Transverse colon (tissue), 4 donors: ENCODE data around the gene PIK3C2G. TPM values are rescaled to one million over a fixed set of nuclear protein-coding genes. Genes with fewer than 3 reads are reported as not detected.
A peak's percentile ranks its signal among the peaks of the same experiment; 100 is the strongest.

Experiments
- DNase-seq: peaks from one replicate; pipeline ENCODE4 v3.0.0-alpha.2; 2019
- H3K27ac ChIP-seq, 4 donors: fragments of 200-600 bp; sonication (generic); 2 replicates each; pipeline ENCODE4 v1.5.1; 2016 to 2018; ENCODE audit warnings: inconsistent platforms in 4 of 4
- H3K27me3 ChIP-seq: fragments of 200-600 bp; sonication (generic); 2 replicates; pipeline ENCODE4 v1.5.1; 2017; ENCODE audit warnings: inconsistent platforms
- H3K36me3 ChIP-seq, 4 donors: fragments of 200-600 bp; sonication (generic); 2 replicates each; pipeline ENCODE4 v1.5.1; 2017 to 2019; ENCODE audit warnings: inconsistent platforms in 4 of 4
- H3K4me1 ChIP-seq, 4 donors: fragments of 200-600 bp; sonication (generic); 2 replicates each; pipeline ENCODE4 v1.5.1; 2017 to 2020; ENCODE audit warnings: inconsistent platforms in 4 of 4
- H3K4me3 ChIP-seq, 4 donors: fragments of 200-600 bp; sonication (generic); 1 replicate in 1 of 4; 2 replicates in 3 of 4; pipeline versions ENCODE4 v1.5.1 to v1.6.1; 2017 to 2019; ENCODE audit warnings: inconsistent platforms in 4 of 4
- H3K9me3 ChIP-seq, 2 donors: fragments of 200-600 bp; sonication (generic); 2 replicates each; pipeline ENCODE4 v1.5.1; 2017 to 2019; ENCODE audit warnings: inconsistent platforms in 2 of 2
- CTCF ChIP-seq, 5 experiments: fragments of 200-600 bp in 3 of 5; fragments of 450-650 bp in 2 of 5; sonication (generic) in 3 of 5; IDR thresholded peaks; 1 replicate in 2 of 5; 2 replicates in 3 of 5; pipeline ENCODE4 v1.5.1; 2016 to 2017; ENCODE audit warnings: antibody characterized with exemption in 5 of 5, inconsistent platforms in 3 of 5, mild to moderate bottlenecking in 2 of 5, moderate library complexity in 1 of 5
- EP300 ChIP-seq: sonication (generic); formaldehyde crosslinking; IDR thresholded peaks from one replicate; pipeline ENCODE4 v1.6.1; 2017; ENCODE audit warnings: antibody characterized with exemption, low read depth
- POLR2A ChIP-seq: fragments of 450-650 bp; IDR thresholded peaks from one replicate; pipeline ENCODE4 v1.6.1; 2016; ENCODE audit warnings: antibody characterized with exemption, mild to moderate bottlenecking, moderate library complexity
- POLR2AphosphoS5 ChIP-seq, 3 donors: sonication (generic); formaldehyde crosslinking; IDR thresholded peaks; one replicate each; pipeline ENCODE4 v1.6.1; 2016; ENCODE audit warnings: antibody characterized with exemption in 3 of 3
- WGBS, 2 donors: methylation state at CpG; one replicate each; pipeline ENCODE4 v1.1.5; 2018; ENCODE audit warnings: low coverage in 1 of 2; 5-methylcytosine and 5-hydroxymethylcytosine counted together
- in situ Hi-C, 4 donors: fragments of 200-750 bp; cut with MboI; loops; one replicate each; pipeline versions ENCODE4 v1.15.0 to v1.15.1; 2017; ENCODE audit warnings: low sequenced_read_pairs in 3 of 4, low pct_ligation_motif_present in 1 of 4, low pct_unique_long_range_greater_than_20kb in 1 of 4
- intact Hi-C: fragments of 100-400 bp; cut with DNase I; formaldehyde crosslinking; loops from one replicate; pipeline ENCODE4 v1.15.1; 2023; ENCODE audit warnings: low total_unique reads
- total RNA-seq, 4 donors: library from RNA; depleted of rRNA; stranded (reverse); fragments of >200 nt; gene quantifications; one replicate each; pipeline ENCODE4 v1.1.0, GENCODE V29; 2016

The PIK3C2G gene
- total RNA-seq, 4 donors from 2014 or later, result 0.32 to 2.7 (median 1.1) TPM

- DNase-seq, result no peak
- TF ChIP-seq CTCF (IDR thresholded peaks at IDR 0.05) (no peak), EP300 (no peak), POLR2AphosphoS5 (IDR thresholded peaks at IDR 0.05) (no peak), POLR2A (no peak)
- intact Hi-C loops, result no loop called here
Observed at GRCh38 chr12:18306311-18306710, 45.0 kb downstream of the PIK3C2G start.

GRCh38 chr12:18313306-18313705, 52.0 kb downstream of the PIK3C2G start:
- in situ Hi-C loops, result no loop called here
- Histone ChIP-seq H3K27me3 (no peaks in the 10 kb centered on the region), H3K4me1 (no peaks in the 10 kb centered on the region), H3K36me3 (no peaks in the 10 kb centered on the region), H3K9me3 (no peaks in the 10 kb centered on the region), H3K27ac (no peak overlapping the region), H3K4me3 (no peak overlapping the region)
- no peak for DNase-seq
- intact Hi-C loops, result no loop called here
- TF ChIP-seq POLR2AphosphoS5 (IDR thresholded peaks at IDR 0.05), result no peak
- TF ChIP-seq POLR2A, result no peak
- TF ChIP-seq EP300, result no peak
- TF ChIP-seq CTCF (IDR thresholded peaks at IDR 0.05), result no peak
- 73 to 81% methylated on average over 2 of the region's 2 CpGs for WGBS, 2 donors

More at GRCh38 chr12:18306311-18306710, 45.0 kb downstream of the PIK3C2G start:
- Histone ChIP-seq H3K27me3 (no peaks in the 10 kb centered on the region), H3K9me3 (peaks cover under 1 to 5% of the 10 kb centered on the region in 2 donors), H3K4me3 (no peak overlapping the region), H3K4me1 (no peaks in the 10 kb centered on the region), H3K36me3 (no peaks in the 10 kb centered on the region), H3K27ac (no peak overlapping the region)
- 35 to 38% methylated on average over 1 of the region's 1 CpG for WGBS, 2 donors
- in situ Hi-C loops, result no loop called here

- in situ Hi-C loops, result no loop called here
- Histone ChIP-seq H3K4me3 (no peak overlapping the region), H3K4me1 (peaks cover 0 to 11% (median 0%) of the 10 kb centered on the region in 4 donors), H3K27me3 (no peaks in the 10 kb centered on the region), H3K36me3 (no peaks in the 10 kb centered on the region), H3K27ac (no peak overlapping the region), H3K9me3 (no peaks in the 10 kb centered on the region)
- WGBS, 2 donors, result 56 to 57% methylated on average over 3 to 6 of the region's 6 CpGs
- intact Hi-C loops, result no loop called here
- DNase-seq, result no peak
- TF ChIP-seq CTCF (IDR thresholded peaks at IDR 0.05) (peak in 4 of 5 experiments; percentile 9 to 40 (median 34)), POLR2A (no peak)
Observed at GRCh38 chr12:18320036-18320617, 58.8 kb downstream of the PIK3C2G start.

GRCh38 chr12:18320976-18321375, 59.7 kb downstream of the PIK3C2G start:
- Histone ChIP-seq H3K9me3 (no peaks in the 10 kb centered on the region), H3K27ac (no peak overlapping the region), H3K36me3 (no peaks in the 10 kb centered on the region), H3K27me3 (no peaks in the 10 kb centered on the region), H3K4me3 (no peak overlapping the region), H3K4me1 (peaks cover 0 to 11% (median 0%) of the 10 kb centered on the region in 4 donors)
- intact Hi-C loops, result no loop called here
- TF ChIP-seq POLR2AphosphoS5 (IDR thresholded peaks at IDR 0.05), result no peak
- TF ChIP-seq POLR2A, result no peak
- no peak for TF ChIP-seq CTCF (IDR thresholded peaks at IDR 0.05)
- TF ChIP-seq EP300, result no peak
- in situ Hi-C loops, result no loop called here
- WGBS, 2 donors, result 60 to 68% methylated on average over 2 of the region's 2 CpGs
- DNase-seq, result no peak
